Thoracic aorta (tissue), 2 donors: ENCODE results near the gene AMIGO3. TPM values are rescaled to one million over a fixed set of nuclear protein-coding genes. Genes with fewer than 3 reads are reported as not detected.

Source experiments
- ATAC-seq: fragments of 150-250 bp; one replicate; pipeline ENCODE4 v1.8.0; 2017; ENCODE audit warnings: low read depth; ENCODE audit not compliant: insufficient number of reproducible peaks, low FRiP score
- DNase-seq: peaks from one replicate; pipeline ENCODE4 v3.0.0-alpha.2; 2020; ENCODE audit warnings: low spot score
- H3K27ac ChIP-seq, 2 donors: fragments of 200-600 bp; sonication (generic); 1 replicate in 1 of 2; 2 replicates in 1 of 2; pipeline ENCODE4 v1.5.1; 2016; ENCODE audit warnings: mild to moderate bottlenecking in 2 of 2, moderate library complexity in 2 of 2
- H3K27me3 ChIP-seq: fragments of 200-600 bp; sonication (generic); replicated peaks from 2 replicates; pipeline ENCODE4 v1.6.0; 2016; ENCODE audit warnings: mild to moderate bottlenecking; ENCODE audit not compliant: insufficient read depth
- H3K36me3 ChIP-seq: fragments of 200-600 bp; sonication (generic); one replicate; pipeline ENCODE4 v1.5.1; 2016
- H3K4me1 ChIP-seq, 2 donors: fragments of 200-600 bp; sonication (generic); 1 replicate in 1 of 2; 2 replicates in 1 of 2; pipeline versions ENCODE4 v1.5.1 to v1.6.0; 2016; ENCODE audit warnings: low read depth in 2 of 2, mild to moderate bottlenecking in 1 of 2; ENCODE audit not compliant: control insufficient read depth in 1 of 2
- H3K4me3 ChIP-seq: fragments of 200-600 bp; sonication (generic); 2 replicates; pipeline ENCODE4 v1.5.1; 2016; ENCODE audit warnings: mild to moderate bottlenecking
- H3K9me3 ChIP-seq: fragments of 200-600 bp; sonication (generic); 2 replicates; pipeline ENCODE4 v1.5.1; 2016
- CTCF ChIP-seq: fragments of 200-600 bp; sonication (generic); IDR thresholded peaks from one replicate; pipeline ENCODE4 v1.5.1; 2019; ENCODE audit warnings: antibody characterized with exemption
- total RNA-seq, 2 donors: library from RNA; depleted of rRNA; stranded (reverse); fragments of >200 nt; gene quantifications; one replicate each; pipeline versions ENCODE4 v1.1.0 to v1.2.3, GENCODE V29; 2016

AMIGO3 gene
- total RNA-seq, 2 donors from 2014 or later: 3.0 to 5.8 TPM

- no peak for DNase-seq
- no peak for TF ChIP-seq CTCF
- Histone ChIP-seq H3K27ac (no peak overlapping the region), H3K27me3 (no peaks in the 10 kb centered on the region), H3K4me1 (peaks cover 0 to 18% of the 10 kb centered on the region in 2 donors), H3K9me3 (no peaks in the 10 kb centered on the region), H3K36me3 (no peaks in the 10 kb centered on the region), H3K4me3 (no peak overlapping the region)
- no peak for ATAC-seq
Measured at GRCh38 chr3:49745986-49746385, 26.5 kb upstream of the AMIGO3 start.

- no peak overlapping the region for H3K27ac ChIP-seq
- H3K27me3 ChIP-seq: no peaks in the 10 kb centered on the region
- peaks cover 14% of the 10 kb centered on the region for H3K36me3 ChIP-seq
- H3K9me3 ChIP-seq: no peaks in the 10 kb centered on the region
- TF ChIP-seq CTCF: no peak
- no peak overlapping the region for H3K4me3 ChIP-seq
- ATAC-seq (no peak), DNase-seq (no peak)
- H3K4me1 ChIP-seq: peaks cover 0 to 3% of the 10 kb centered on the region in 2 donors
Measured at GRCh38 chr3:49740427-49740826, 20.9 kb upstream of the AMIGO3 start.

- Histone ChIP-seq H3K4me1 (peaks cover 0 to 3% of the 10 kb centered on the region in 2 donors), H3K36me3 (peaks cover 23% of the 10 kb centered on the region), H3K27me3 (no peaks in the 10 kb centered on the region), H3K9me3 (no peaks in the 10 kb centered on the region), H3K27ac (no peak overlapping the region), H3K4me3 (no peak overlapping the region)
- DNase-seq (no peak), ATAC-seq (no peak)
- TF ChIP-seq CTCF: no peak
Measured at GRCh38 chr3:49738067-49738713, 18.7 kb upstream of the AMIGO3 start.

GRCh38 chr3:49734752-49735151 is 15.3 kb upstream of the AMIGO3 start:
- H3K4me3 ChIP-seq: no peak overlapping the region
- DNase-seq (no peak), ATAC-seq (no peak)
- H3K4me1 ChIP-seq: no peaks in the 10 kb centered on the region
- H3K36me3 ChIP-seq: peaks cover 32% of the 10 kb centered on the region
- no peak overlapping the region for H3K27ac ChIP-seq
- no peaks in the 10 kb centered on the region for H3K9me3 ChIP-seq
- no peak for TF ChIP-seq CTCF
- H3K27me3 ChIP-seq: no peaks in the 10 kb centered on the region

- H3K9me3 ChIP-seq: no peaks in the 10 kb centered on the region
- H3K27me3 ChIP-seq: no peaks in the 10 kb centered on the region
- peaks cover 32% of the 10 kb centered on the region for H3K36me3 ChIP-seq
Measured at GRCh38 chr3:49733551-49733950, 14.1 kb upstream of the AMIGO3 start.

More at GRCh38 chr3:49733551-49733950, 14.1 kb upstream of the AMIGO3 start:
- no peak overlapping the region for H3K27ac ChIP-seq
- ATAC-seq: no peak
- no peak for TF ChIP-seq CTCF
- H3K4me1 ChIP-seq: no peaks in the 10 kb centered on the region
- DNase-seq: no peak
- H3K4me3 ChIP-seq: no peak overlapping the region
